SK-MEL-5 (cell line): Measurements from ENCODE around the gene PSMG4. TPM values are rescaled to one million over a fixed set of nuclear protein-coding genes. Genes with fewer than 3 reads are reported as not detected.
"Not testable (repeated sequence)": the region's sequence is repeated elsewhere in the genome, so short reads cannot be mapped to it uniquely, and the experiment has no call there.

ENCODE experiments used
- DNase-seq: peaks from one replicate; pipeline ENCODE4 v3.0.0-alpha.2; 2016; ENCODE audit warnings: low read depth, low spot score
- in situ Hi-C: cut with HindIII; loops from 2 replicates; pipeline ENCODE4 v1.10.0; 2016; ENCODE audit warnings: low sequenced_read_pairs, high pct_unique_total_duplicates, low pct_unique_long_range_greater_than_20kb
- total RNA-seq: library from RNA; depleted of rRNA; stranded (reverse); fragments of >200 nt; shearing (Covaris generic); gene quantifications from 2 replicates; pipeline ENCODE4 v1.2.3, GENCODE V29; 2014

The PSMG4 gene
- total RNA-seq, 1 experiment from 2014 or later, result 58.2 TPM

DNA sequence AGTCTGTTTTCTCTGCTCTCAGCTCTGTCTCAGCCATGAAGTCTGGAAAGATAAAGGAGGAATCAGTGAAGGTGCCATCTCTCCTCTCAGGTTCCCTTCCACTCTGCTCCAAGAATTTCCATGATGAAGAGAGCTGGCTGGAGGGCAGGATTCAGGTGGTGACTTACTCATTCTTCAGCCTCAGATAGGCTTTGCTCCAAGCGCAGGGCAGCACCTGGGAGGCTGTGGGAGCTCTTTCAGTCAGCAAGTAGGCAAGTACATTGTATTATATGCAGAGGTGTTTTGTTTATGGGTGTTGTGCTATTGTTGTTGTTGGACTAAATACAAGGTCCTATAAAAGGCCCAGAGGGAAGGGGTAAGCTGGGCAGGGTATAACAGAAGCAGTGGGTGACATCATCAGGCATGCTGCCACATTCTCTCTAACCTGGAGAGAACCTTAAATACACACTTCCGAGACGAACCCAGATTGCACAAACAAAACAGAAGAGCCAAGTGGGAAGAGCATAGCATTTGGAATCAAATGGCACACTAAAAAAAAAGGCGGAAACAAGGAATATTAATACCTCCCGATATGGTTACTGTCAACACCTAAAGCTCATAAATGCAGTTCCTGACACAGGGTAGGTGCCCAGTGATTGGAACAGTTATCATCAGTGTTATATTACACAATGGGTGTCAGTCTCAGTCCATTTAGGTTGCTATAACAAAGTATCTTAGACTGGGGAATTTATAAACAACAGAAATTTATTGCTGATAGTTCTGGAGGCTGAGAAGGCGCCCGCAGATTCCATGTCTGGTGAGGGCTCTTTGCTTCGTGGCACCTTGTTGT is 14.5 kb upstream of the PSMG4 start:
- DNase-seq, result no peak
- in situ Hi-C loops, result no loop called here

DNA sequence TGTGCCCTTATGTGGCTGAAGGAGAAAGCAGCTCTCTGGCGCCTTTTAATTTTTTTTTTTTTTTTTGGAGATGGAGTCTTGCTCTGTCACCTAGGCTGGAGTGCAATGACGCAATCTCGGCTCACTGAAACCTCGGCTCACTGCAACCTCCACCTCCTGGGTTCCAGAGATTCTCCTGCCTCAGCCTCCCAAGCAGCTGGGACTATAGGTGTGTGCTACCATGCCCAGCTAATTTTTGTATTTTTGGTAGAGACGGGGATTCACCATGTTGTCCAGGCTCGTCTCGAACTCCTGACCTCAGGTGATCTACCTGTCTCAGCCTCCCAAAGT is 13.9 kb upstream of the PSMG4 start:
- in situ Hi-C loops, result not testable (repeated sequence)

DNA sequence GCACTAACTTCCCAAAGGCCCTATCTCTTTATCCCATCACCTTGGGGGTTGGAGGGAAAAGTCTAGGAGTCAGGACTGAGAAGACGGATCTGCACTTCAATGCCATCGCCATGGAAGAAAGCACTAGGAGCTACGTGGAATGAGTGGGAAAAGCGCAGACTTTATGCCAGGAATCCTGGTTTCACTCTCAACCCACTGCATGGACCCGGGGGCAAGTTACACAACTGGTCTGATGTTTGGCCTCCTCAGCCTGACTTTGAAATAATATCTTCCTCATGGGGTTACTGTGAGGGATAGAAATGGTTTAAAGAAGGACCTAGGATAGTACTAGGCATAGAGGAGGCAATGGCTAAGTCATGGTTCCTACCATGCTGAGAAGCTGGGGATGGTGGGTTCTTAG is 13.5 kb upstream of the PSMG4 start:
- in situ Hi-C loops, result no loop called here

More for the DNA sequence above, 13.9 kb upstream of the PSMG4 start:
- DNase-seq, result not testable (repeated sequence)

DNA sequence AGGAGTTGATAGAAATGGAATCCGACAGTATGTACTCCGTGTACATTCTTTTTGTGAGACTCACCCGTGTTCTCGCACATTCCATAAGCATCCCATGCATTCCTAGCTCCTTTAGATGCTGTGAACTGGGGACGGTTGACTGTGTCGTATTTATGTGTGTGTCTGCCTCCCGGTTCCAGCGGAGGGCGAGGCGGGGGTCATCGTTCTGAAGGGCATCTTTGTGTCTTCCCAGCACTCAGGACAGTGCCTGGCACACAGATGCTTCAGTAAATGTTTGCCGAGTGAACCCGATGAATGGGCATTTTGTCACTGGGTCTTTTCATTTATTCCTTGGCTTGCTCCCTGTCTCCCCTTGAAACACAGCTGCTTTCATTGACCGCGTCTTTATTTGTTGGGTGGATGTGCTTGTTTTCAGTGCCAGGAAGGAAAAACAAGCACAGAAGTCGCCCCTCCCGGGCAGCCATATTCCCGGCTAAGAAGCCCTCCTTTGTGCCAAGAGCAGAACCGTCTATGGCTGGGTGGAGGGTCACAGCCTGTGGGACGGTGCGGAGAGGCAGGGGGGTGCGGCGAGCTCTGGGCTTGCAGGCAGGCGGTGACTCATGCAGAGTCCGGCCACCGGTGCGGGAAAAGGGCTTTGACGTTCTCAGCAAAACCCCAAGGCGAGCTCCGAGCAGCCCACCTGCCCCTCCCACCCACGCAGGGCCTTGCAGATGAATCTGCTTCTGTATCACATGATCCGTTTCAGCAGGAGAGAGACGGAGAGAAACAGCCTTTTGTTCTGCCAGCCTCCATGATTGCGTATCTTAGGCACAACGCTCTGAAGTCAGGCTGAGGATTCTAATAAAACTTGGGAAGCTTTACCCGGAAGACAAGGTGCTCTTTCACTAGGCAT is 11.2 kb upstream of the PSMG4 start:
- peak; percentile 99 for DNase-seq
- in situ Hi-C loops, result no loop called here

More for the DNA sequence above, 13.5 kb upstream of the PSMG4 start:
- no peak for DNase-seq

DNA sequence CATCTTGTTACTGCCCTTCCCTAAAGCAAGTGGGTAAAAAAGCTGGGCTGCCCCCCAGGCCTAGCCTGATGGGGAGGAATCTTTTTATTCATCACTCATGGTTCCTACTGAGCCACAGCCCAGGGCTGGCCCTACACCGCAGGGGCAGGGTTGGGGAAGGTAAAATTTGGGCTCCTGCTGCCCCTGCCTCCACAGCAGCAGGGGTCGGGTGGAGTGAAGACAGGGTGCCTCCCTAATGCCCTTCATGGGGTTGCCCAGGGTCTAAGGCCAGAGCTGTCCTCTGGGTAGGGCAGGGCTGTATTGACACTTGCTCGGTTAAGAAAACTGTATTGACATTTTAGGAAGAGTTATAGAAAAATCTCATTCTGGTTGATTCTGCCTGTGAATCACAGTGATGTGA is 8.9 kb upstream of the PSMG4 start:
- in situ Hi-C loops, result no loop called here
- DNase-seq, result no peak

DNA sequence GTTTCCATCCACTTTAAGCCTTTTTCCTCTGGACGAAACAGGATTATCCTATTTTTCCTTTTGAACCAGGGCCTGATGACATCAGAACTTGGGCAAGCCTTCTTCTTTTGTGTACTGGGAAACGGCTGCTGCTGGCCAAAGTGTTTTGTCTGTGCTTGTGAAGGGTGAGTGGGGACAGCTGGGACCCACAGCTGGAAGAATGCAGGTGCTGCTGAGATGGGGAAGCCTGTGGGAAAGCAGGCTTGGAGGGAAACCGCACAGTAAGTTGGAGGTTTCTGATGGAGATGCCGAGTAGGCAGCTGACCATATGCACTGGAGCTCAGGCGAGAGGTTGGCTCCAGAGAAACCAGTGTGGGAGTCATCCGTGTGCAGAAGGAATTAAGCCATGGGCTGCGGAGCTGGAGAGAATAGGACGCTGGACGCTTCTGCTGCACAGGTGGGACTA is 8.5 kb upstream of the PSMG4 start:
- in situ Hi-C loops, result no loop called here

DNA sequence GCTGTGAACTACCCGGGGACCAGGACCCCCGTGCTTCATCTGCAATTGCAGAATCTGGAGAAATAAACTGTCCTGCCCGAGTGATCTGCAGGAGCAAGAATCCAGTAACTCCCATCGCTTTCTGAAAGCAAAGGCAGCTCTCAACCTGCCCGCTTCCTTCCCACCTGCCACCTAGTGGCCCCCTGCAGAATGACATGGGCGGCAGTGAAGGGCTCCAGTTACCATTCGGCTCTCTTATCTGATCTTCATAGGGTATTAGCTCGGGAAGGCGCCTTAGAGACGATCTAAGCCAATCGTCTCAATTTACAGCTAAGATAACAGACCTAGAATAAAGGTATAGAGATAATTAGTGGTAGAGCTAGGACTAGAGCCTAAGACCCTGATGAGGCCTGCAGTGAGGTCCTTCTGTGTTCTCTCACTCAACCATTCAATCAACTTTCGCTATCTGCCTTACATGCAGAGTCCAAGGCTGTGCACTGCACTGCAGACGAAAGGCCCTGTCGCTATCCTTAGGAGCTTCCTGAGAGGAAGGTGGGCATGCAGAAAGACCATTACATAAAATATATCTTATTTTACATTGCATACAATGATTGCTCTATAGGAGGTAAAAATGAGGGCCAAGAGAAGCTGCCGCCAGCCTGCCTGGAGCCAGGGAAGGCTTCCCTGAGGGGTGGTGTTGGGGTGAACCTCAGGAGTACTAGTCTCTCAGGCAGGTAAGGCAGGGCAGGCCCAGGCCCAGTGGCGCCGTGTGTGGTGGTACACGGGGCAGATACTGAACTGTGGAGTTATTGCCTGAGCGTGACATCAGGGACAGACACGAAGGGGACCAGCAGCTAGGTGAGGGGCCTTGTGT is 7.1 kb upstream of the PSMG4 start:
- in situ Hi-C loops, result no loop called here
- DNase-seq, result peak; percentile 94

More for the DNA sequence above, 8.5 kb upstream of the PSMG4 start:
- DNase-seq, result no peak

DNA sequence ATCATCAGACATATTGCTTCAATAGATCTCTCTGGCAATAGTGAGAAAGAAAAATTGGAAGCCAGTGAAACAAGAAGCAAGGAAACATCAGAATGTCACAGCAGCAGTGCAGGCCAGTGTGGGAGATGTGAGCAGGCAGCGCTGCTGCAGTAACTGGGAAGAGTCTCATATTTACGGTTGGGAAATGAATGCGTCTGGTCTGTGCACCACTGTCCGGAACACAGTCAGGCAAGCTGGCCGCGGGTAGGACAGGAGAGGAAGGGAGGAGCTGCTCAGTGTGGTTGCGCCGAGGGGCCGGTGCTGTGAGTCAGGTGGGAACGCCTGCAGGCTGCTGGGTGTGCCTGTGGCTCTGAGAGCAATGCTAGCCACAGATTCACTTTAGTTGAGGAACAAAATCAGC is 6.4 kb upstream of the PSMG4 start:
- in situ Hi-C loops, result no loop called here
- no peak for DNase-seq

DNA sequence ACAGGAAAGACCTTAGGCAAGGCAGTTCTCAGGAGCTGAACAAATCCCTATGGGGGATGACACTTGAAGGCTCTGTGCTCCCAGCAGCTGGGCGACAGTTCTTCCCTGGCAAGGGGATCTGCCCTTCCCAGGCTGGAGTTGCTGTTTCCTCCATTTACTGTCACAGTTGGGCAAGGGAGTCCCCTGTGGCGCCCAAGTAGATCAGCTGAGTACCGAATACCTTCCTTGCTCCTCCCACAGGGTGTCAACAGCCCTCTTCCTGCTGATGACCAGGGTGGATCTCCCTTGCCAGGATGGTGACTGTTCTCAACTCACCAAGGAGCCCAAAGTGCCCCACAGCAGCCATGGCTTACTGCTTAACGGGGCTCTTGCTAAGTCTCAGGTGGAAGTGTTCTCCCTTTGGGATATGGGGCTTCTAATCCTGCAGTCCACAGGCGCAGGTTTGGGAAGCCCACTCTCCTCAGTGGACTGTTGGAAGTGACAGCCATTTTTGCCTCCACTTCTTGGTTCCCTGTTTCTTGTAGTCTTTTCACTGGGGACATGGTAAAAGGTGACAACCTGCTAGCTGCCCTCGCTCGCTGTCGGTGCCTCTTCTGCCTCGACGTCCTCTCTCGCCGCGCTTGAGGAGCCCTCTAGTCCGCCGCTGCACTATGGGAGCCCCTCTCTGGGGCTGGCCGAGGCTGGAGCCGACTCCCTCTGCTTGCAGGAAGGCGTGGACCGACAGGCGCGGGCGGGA is 5.7 kb upstream of the PSMG4 start:
- in situ Hi-C loops, result no loop called here
- no peak for DNase-seq

DNA sequence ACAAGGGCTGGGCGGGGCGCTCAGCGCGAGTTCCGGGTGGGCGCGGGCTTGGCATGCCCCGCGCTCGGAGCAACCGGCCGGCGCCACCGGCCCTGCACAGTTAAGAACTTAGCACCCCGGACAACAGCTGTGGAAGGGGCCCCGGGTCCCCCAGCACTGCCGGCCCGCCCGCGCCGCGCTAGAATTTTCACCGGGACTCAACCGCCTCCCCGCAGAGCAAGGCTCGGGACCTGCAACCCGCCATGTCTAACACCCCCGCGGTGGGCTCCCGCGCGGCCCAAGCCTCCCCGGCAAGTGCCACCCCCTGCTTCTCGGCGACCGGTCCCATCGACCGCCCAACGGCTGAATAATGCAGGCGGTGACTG is 5.2 kb upstream of the PSMG4 start:
- in situ Hi-C loops, result no loop called here
- no peak for DNase-seq

DNA sequence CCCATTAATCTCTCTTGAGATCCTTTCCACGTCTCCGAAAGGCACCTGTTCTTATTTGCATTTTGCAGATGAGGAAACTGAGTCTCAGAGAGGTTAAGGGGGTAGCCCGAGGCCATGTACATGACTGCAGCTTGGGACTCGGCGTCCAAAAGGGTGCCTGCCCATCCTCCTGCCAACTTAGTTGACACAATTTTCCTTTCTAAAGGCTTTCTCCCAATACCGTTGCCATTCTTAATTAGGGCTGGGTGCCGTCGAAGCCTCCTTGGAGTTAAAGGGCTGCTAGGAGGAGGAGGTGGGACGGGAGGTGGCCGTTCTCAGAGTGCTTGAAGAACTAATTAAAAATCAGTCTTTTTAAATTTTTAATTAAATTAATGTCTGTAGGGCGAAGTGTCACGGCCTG is 546 bp upstream of the PSMG4 start:
- no peak for DNase-seq
- in situ Hi-C loops, result no loop called here

DNA sequence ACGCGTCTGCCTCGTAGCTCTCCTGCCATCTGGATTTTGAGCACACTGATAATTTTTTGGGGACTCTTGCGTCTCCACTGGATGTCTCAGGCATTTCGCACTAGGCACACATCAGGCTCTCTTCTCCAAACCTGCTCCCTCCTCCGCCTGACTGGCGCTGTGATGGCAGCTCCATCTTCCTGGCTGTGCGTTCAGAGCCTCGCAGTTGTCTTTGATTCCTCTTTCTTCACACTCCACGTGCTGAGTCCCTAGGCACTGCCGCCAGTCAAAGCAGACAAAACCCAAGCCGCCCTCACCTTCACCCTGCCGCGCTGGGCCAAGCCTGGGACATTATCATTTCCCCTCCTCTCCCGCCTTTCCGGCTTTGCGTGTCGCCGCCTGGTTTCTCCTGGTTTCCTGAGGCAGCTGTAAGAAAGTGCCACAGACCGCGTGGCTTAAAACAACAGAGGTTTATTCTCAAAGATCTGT is 778 bp downstream of the PSMG4 start:
- in situ Hi-C loops, result no loop called here

DNA sequence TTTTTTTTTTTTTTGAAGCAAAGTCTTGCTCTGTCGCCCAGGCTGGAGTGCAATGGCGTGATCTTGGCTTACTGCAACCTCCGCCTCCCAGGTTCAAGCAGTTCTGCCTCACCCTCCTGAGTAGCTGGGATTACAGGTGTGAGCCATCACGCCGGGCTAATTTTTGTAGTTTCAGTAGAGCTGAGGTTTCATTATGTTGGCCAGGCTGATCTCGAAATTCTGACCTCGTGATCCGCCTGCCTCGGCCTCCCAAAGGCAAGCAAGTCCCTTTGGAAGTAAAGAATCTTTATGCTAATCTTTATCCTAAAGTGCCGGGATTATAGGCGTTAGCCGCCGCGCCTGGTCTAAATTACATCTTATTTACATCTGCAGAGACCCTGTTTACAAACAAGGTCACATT is 1.5 kb downstream of the PSMG4 start:
- in situ Hi-C loops, result no loop called here
- DNase-seq, result no peak

More for the DNA sequence above, 778 bp downstream of the PSMG4 start:
- peak; percentile 60 for DNase-seq

DNA sequence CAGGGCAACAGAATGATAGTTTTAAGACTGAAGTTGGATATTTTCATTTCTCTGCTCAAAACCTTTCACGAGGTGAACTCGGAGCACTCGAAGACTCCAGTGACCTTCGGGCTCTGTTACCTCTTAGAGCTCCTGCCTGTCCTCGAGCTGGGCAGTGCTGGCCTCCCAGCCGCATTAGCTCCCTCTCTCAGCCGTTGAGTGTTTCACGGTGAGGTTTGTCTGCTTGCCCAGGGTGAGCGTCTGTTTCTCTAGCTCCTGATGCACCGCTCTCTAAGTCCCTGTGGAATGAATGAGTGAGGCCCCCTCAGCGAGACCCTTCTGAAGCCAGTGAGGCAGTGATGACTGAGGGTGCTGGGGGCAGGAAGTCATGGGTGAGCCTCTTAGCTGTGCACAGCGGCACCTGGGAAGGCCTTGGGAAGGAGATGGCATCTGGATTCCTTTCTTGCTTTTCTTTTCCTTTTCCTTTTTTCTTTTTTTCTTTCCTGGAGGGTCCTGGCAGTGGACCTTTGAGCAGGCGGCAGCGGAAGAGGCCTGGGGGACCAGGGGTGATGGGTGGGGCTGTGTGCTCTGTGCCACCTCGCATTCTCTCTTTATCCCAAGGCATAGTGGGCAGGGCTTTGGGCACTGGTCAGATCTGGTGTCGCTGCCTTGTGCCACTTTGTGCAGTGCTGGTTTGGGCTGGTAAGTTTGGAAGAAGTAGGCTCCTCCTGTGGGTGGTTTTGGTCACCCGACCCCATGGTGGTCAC is 2.2 kb downstream of the PSMG4 start:
- in situ Hi-C loops, result no loop called here
- DNase-seq, result no peak

DNA sequence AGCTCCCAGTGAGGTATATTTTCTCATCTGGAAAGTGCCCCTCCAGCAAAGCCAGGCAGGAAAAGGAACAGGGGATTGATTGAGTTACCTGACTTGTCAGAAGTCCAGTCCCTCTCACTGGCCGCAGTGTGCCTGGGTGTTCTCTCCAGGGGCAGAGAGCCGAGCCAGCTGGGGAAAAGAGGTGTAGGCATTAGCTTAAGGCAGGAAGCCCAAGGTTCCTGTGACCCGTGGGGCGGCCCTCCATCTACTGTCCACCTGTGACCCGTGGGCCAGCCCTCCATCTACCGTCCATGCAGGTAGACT is 2.7 kb downstream of the PSMG4 start:
- in situ Hi-C loops, result no loop called here
- DNase-seq, result no peak

DNA sequence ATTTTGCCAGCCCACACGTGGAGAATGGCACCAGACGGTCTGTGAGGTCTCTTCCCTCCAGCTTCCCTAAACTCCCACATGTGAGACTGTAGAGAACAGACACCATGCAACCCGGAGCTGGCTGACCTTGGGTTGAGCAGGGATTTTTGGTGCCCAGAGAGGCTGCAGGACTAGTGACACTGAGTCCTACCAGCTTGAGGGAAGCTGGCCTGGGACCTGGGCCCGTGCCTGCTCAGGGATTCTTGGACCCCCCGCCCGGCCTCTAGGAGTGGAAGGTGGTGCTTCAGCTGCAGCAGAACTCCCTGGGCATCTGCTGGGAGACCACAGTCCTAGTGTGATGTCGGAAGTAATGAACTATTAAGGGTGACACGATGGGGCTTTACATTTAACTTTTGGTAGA is 3.2 kb downstream of the PSMG4 start:
- in situ Hi-C loops, result no loop called here
- DNase-seq, result no peak

DNA sequence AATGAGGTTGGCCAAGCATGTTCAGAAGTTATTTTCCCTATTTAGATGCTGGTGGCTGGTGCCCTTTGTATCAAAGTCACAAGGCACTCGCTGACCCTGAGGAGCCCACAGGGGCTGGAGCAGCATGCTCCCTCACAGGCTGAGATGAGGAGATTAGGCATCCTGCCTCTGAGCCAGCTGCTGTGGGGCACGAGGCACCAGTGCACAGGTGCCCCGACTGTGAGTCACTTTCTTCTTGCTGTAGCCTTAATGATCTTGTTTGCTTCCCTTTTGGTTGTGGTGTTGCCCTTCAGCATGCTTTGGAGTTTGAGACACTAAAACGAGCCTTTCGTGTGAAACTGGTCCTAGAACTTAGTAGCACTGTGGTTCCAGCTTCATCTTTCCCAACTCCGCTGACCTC is 4.3 kb downstream of the PSMG4 start:
- DNase-seq, result no peak
- in situ Hi-C loops, result no loop called here
